SK-N-SH (cell line): ENCODE measurements around the gene SPTBN1. TPM values are rescaled to one million over a fixed set of nuclear protein-coding genes. Genes with fewer than 3 reads are reported as not detected.

ENCODE experiments used
- CTCF ChIA-PET: fragments of 300-600, 350-600 bp; formaldehyde crosslinking; extraction: SDS; loops from one replicate; lab custom pipeline; 2021; lab: Yijun Ruan, JAX
- POLR2A ChIA-PET: fragments of 350-600 bp; sonication (Branson Sonifier 250); formaldehyde crosslinking; extraction: SDS; loops from one replicate; lab custom pipeline; 2020; ENCODE audit warnings: antibody characterized with exemption, inconsistent platforms; lab: Yijun Ruan, JAX
- DNase-seq: peaks from one replicate; pipeline ENCODE4 v3.0.0; 2012
- H2AFZ ChIP-seq: fragments of 200-600 bp; sonication (generic); 2 replicates; pipeline ENCODE4 v1.8.1; 2016; ENCODE audit warnings: antibody characterized with exemption, mild to moderate bottlenecking, low read depth
- H3F3A ChIP-seq: fragments of 200-600 bp; sonication (generic); replicated peaks from 2 replicates; pipeline ENCODE3; 2016; ENCODE audit warnings: antibody characterized with exemption, mild to moderate bottlenecking; ENCODE audit not compliant: insufficient read depth
- H3K27ac ChIP-seq, 2 experiments: fragments of 200-500 bp in 1 of 2; fragments of 200-600 bp in 1 of 2; sonication (Bioruptor generic) in 1 of 2; sonication (generic), shearing (Covaris generic) in 1 of 2; 2 replicates each; pipeline versions ENCODE4 v1.5.1 to v1.6.1; 2014 to 2016; ENCODE audit warnings: low read depth in 2 of 2, inconsistent platforms in 1 of 2, low read length in 1 of 2, mild to moderate bottlenecking in 1 of 2, mixed read lengths in 1 of 2
- H3K27me3 ChIP-seq: fragments of 200-600 bp; sonication (generic), shearing (Covaris generic); 2 replicates; pipeline ENCODE4 v1.6.1; 2016; ENCODE audit warnings: mixed run types; ENCODE audit not compliant: insufficient read depth
- H3K36me3 ChIP-seq, 2 experiments: fragments of 200-500 bp in 1 of 2; fragments of 200-600 bp in 1 of 2; sonication (Bioruptor generic) in 1 of 2; sonication (generic) in 1 of 2; replicated peaks in 1 of 2; 2 replicates each; pipeline versions ENCODE3 to v1.5.1; 2014 to 2016; ENCODE audit warnings: low read length in 1 of 2, mild to moderate bottlenecking in 1 of 2; ENCODE audit not compliant: insufficient read depth in 2 of 2, control insufficient read depth in 1 of 2
- H3K4me1 ChIP-seq, 2 experiments: fragments of 200-500 bp in 1 of 2; fragments of 200-600 bp in 1 of 2; sonication (Bioruptor generic) in 1 of 2; sonication (generic), shearing (Covaris generic) in 1 of 2; 2 replicates each; pipeline versions ENCODE4 v1.5.1 to v1.6.1; 2014 to 2016; ENCODE audit warnings: low read depth in 1 of 2, low read length in 1 of 2, mixed run types in 1 of 2; ENCODE audit not compliant: insufficient read depth in 2 of 2, control insufficient read depth in 1 of 2
- H3K4me2 ChIP-seq: fragments of 200-600 bp; sonication (generic), shearing (Covaris generic); 2 replicates; pipeline ENCODE4 v1.6.1; 2017; ENCODE audit warnings: mixed run types
- H3K4me3 ChIP-seq, 2 experiments: fragments of 200-500 bp in 1 of 2; fragments of 200-600 bp in 1 of 2; sonication (Bioruptor generic) in 1 of 2; sonication (generic), shearing (Covaris generic) in 1 of 2; 2 replicates each; pipeline versions ENCODE4 v1.5.1 to v1.8.1; 2014 to 2016; ENCODE audit warnings: low read depth in 2 of 2, inconsistent platforms in 1 of 2, low read length in 1 of 2, mild to moderate bottlenecking in 1 of 2, mixed read lengths in 1 of 2, moderate library complexity in 1 of 2
- H3K79me2 ChIP-seq: fragments of 200-600 bp; sonication (generic); 2 replicates; pipeline ENCODE4 v1.8.1; 2017; ENCODE audit warnings: mild to moderate bottlenecking; ENCODE audit not compliant: insufficient read depth
- H3K9ac ChIP-seq: fragments of 200-600 bp; sonication (generic); 2 replicates; pipeline ENCODE4 v1.6.1; 2017; ENCODE audit warnings: mixed run types
- H3K9me2 ChIP-seq: fragments of 200-600 bp; sonication (generic); 2 replicates; pipeline ENCODE4 v1.6.1; 2017; ENCODE audit warnings: mixed run types
- H3K9me3 ChIP-seq: fragments of 200-600 bp; sonication (generic); 2 replicates; pipeline ENCODE4 v1.6.1; 2017; ENCODE audit warnings: mixed run types, mild to moderate bottlenecking, moderate library complexity
- H4K20me1 ChIP-seq: fragments of 200-600 bp; sonication (generic); 2 replicates; pipeline ENCODE4 v1.6.1; 2017; ENCODE audit warnings: mild to moderate bottlenecking, mixed run types; ENCODE audit not compliant: insufficient read depth
- ELF1 ChIP-seq: IDR thresholded peaks from 2 replicates; pipeline ENCODE4 v1.4.0; 2012
- EP300 ChIP-seq, 2 experiments: IDR thresholded peaks; 2 replicates each; pipeline versions ENCODE4 v1.4.0 to v1.6.1; 2012; ENCODE audit warnings: borderline replicate concordance in 1 of 2, low read depth in 1 of 2, low read length in 1 of 2
- FOXM1 ChIP-seq: IDR thresholded peaks from 2 replicates; pipeline ENCODE4 v1.4.0; 2012; ENCODE audit warnings: low read depth, mild to moderate bottlenecking
- GATA2 ChIP-seq: sonication (generic); formaldehyde crosslinking; IDR thresholded peaks from 2 replicates; pipeline ENCODE4 v1.5.0; 2020; ENCODE audit warnings: mild to moderate bottlenecking, missing genetic modification reagents
- IRF3 ChIP-seq: fragments of 150-350 bp; IDR thresholded peaks from 2 replicates; pipeline ENCODE4 v1.6.1; 2016; ENCODE audit warnings: mild to moderate bottlenecking, low read depth, low read length
- MAX ChIP-seq: IDR thresholded peaks from 2 replicates; pipeline ENCODE4 v1.4.0; 2012; ENCODE audit warnings: low read depth
- MXI1 ChIP-seq: IDR thresholded peaks from 2 replicates; pipeline ENCODE4 v1.6.1; 2012; ENCODE audit warnings: mild to moderate bottlenecking, low read depth, low read length, improper control_type of control experiment
- NFIC ChIP-seq: IDR thresholded peaks from 2 replicates; pipeline ENCODE4 v1.4.0; 2012; ENCODE audit warnings: borderline replicate concordance
- POLR2AphosphoS5 ChIP-seq: IDR thresholded peaks from 2 replicates; pipeline ENCODE4 v1.6.1; 2012; ENCODE audit warnings: low read depth, low read length
- RFX5 ChIP-seq: IDR thresholded peaks from 2 replicates; pipeline ENCODE4 v1.6.1; 2012; ENCODE audit warnings: mild to moderate bottlenecking, improper control_type of control experiment, low read length
- SIN3A ChIP-seq: IDR thresholded peaks from 2 replicates; pipeline ENCODE4 v1.6.1; 2012; ENCODE audit warnings: low read depth, mild to moderate bottlenecking, low read length, moderate library complexity, borderline replicate concordance
- SMC3 ChIP-seq: IDR thresholded peaks from 2 replicates; pipeline ENCODE4 v1.6.1; 2012; ENCODE audit warnings: low read depth, low read length, improper control_type of control experiment
- TCF12 ChIP-seq: IDR thresholded peaks from 2 replicates; pipeline ENCODE4 v1.4.0; 2012
- WGBS: methylation state at CpG from one replicate; pipeline ENCODE4 v1.1.6; 2017; ENCODE audit warnings: low lambda C conversion rate; 5-methylcytosine and 5-hydroxymethylcytosine counted together
- polyA plus RNA-seq, 3 experiments: library from polyadenylated mRNA; depleted of rRNA; stranded (reverse); fragments of >200 nt; gene quantifications; 2 replicates each; pipeline ENCODE4 v1.2.3, GENCODE V29; 2012
- TF ChIP-seq, protein P1 (sequence below): IDR thresholded peaks from 2 replicates; pipeline ENCODE4 v1.6.1; 2012; ENCODE audit warnings: mild to moderate bottlenecking, low read depth, low read length, moderate library complexity

The SPTBN1 gene
- polyA plus RNA-seq, 1 of the 3 experiments (the other 2 are of a cell fraction): 29.1 TPM

DNA sequence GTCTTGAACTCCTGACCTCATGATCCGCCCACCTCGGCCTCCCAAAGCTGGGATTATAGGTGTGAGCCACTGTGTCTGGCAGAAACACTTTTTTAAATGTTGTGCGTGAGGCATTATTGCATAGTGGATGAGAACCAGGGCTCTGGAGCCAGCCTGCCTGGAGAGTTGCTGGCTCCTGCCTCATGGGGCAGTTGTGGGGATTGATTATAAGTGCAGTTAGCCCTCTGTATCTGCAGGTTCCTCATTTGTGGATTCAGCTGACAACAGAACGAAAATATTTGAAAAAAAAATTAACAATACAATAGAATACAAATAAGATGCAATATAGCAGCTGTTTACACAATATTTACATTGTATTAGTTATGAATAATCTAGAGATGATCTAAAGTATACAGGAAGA is 137.9 kb downstream of the SPTBN1 start:
- TF ChIP-seq IRF3: no peak
- CTCF ChIA-PET: no interaction called here

GRCh38 chr2:54595161-54595803 is 139.2 kb downstream of the SPTBN1 start:
- TF ChIP-seq TCF12 (no peak), RFX5 (no peak), SIN3A (no peak), MAX (no peak), GATA2 (no peak)
- Histone ChIP-seq H3K4me3 (no peak overlapping the region), H3K9me3 (no peaks in the 10 kb centered on the region), H3K4me2 (no peak overlapping the region), H3K27me3 (no peaks in the 10 kb centered on the region), H3K9ac (no peak overlapping the region), H3K36me3 (peaks cover 17 to 19% of the 10 kb centered on the region in 2 experiments), H3K79me2 (peaks cover 99% of the 10 kb centered on the region), H3K27ac (no peak overlapping the region), H4K20me1 (peaks cover 65% of the 10 kb centered on the region), H2AFZ (no peak overlapping the region), H3K4me1 (peaks cover 6 to 8% of the 10 kb centered on the region in 2 experiments; a peak in 3 of 4 replicates), H3K9me2 (no peaks in the 10 kb centered on the region), H3F3A (no peaks in the 10 kb centered on the region)
- ChIA-PET CTCF (no interaction called here), POLR2A (no interaction called here)
- no peak for DNase-seq
- WGBS: 97% methylated on average over 12 of the region's 13 CpGs

More for the DNA sequence above, 137.9 kb downstream of the SPTBN1 start:
- no peak overlapping the region for H3K9ac ChIP-seq
- H3K4me2 ChIP-seq: no peak overlapping the region
- peaks cover 8 to 16% of the 10 kb centered on the region in 2 experiments for H3K36me3 ChIP-seq
- DNase-seq: no peak
- no peaks in the 10 kb centered on the region for H3K9me3 ChIP-seq
- H3K9me2 ChIP-seq: no peaks in the 10 kb centered on the region
- POLR2A ChIA-PET: no interaction called here
- H3F3A ChIP-seq: no peaks in the 10 kb centered on the region
- no peak overlapping the region for H3K27ac ChIP-seq
- peaks cover 65% of the 10 kb centered on the region; the same call in 1 of the 2 replicates for H4K20me1 ChIP-seq
- peaks cover 99% of the 10 kb centered on the region for H3K79me2 ChIP-seq
- 98% methylated on average over 4 of the region's 4 CpGs for WGBS
- no peaks in the 10 kb centered on the region for H3K27me3 ChIP-seq
- no peak overlapping the region for H2AFZ ChIP-seq
- peaks cover 11 to 17% of the 10 kb centered on the region in 2 experiments; a peak in 3 of 4 replicates for H3K4me1 ChIP-seq
- no peak overlapping the region for H3K4me3 ChIP-seq

- no peaks in the 10 kb centered on the region for H3K9me3 ChIP-seq
- peaks cover 99% of the 10 kb centered on the region for H3K79me2 ChIP-seq
- H3F3A ChIP-seq: no peaks in the 10 kb centered on the region
- no peak for DNase-seq
- H4K20me1 ChIP-seq: peaks cover 69% of the 10 kb centered on the region
- peaks cover 16 to 22% of the 10 kb centered on the region in 2 experiments for H3K36me3 ChIP-seq
- ChIA-PET CTCF (no interaction called here), POLR2A (no interaction called here)
- 84% methylated on average over 14 of the region's 15 CpGs for WGBS
- H3K27me3 ChIP-seq: no peaks in the 10 kb centered on the region
- H3K27ac ChIP-seq: no peak overlapping the region
- no peak overlapping the region for H3K4me2 ChIP-seq
- no peak overlapping the region for H3K9ac ChIP-seq
- H3K9me2 ChIP-seq: no peaks in the 10 kb centered on the region
- no peak overlapping the region for H3K4me3 ChIP-seq
- H2AFZ ChIP-seq: no peak overlapping the region
- peaks cover 6 to 9% of the 10 kb centered on the region in 2 experiments; a peak in 3 of 4 replicates for H3K4me1 ChIP-seq
- TF ChIP-seq NFIC: no peak
- TF ChIP-seq, protein P1, sequence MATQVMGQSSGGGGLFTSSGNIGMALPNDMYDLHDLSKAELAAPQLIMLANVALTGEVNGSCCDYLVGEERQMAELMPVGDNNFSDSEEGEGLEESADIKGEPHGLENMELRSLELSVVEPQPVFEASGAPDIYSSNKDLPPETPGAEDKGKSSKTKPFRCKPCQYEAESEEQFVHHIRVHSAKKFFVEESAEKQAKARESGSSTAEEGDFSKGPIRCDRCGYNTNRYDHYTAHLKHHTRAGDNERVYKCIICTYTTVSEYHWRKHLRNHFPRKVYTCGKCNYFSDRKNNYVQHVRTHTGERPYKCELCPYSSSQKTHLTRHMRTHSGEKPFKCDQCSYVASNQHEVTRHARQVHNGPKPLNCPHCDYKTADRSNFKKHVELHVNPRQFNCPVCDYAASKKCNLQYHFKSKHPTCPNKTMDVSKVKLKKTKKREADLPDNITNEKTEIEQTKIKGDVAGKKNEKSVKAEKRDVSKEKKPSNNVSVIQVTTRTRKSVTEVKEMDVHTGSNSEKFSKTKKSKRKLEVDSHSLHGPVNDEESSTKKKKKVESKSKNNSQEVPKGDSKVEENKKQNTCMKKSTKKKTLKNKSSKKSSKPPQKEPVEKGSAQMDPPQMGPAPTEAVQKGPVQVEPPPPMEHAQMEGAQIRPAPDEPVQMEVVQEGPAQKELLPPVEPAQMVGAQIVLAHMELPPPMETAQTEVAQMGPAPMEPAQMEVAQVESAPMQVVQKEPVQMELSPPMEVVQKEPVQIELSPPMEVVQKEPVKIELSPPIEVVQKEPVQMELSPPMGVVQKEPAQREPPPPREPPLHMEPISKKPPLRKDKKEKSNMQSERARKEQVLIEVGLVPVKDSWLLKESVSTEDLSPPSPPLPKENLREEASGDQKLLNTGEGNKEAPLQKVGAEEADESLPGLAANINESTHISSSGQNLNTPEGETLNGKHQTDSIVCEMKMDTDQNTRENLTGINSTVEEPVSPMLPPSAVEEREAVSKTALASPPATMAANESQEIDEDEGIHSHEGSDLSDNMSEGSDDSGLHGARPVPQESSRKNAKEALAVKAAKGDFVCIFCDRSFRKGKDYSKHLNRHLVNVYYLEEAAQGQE: no peak
- TF ChIP-seq MXI1: no peak
- no peak for TF ChIP-seq POLR2AphosphoS5
- TF ChIP-seq ELF1: no peak
- TF ChIP-seq SMC3: no peak
- TF ChIP-seq SIN3A: no peak
- no peak for TF ChIP-seq FOXM1
- TF ChIP-seq EP300 (IDR thresholded peaks at IDR 0.05; ENCODE audit: borderline replicate concordance in 1 of 2, low read depth in 1 of 2, low read length in 1 of 2): no peak
Observed at GRCh38 chr2:54595999-54596902, 140.1 kb downstream of the SPTBN1 start.
